Glomerular endothelial cell (primary cell): Measurements from ENCODE around the gene DTNA. TPM values are rescaled to one million over a fixed set of nuclear protein-coding genes. Genes with fewer than 3 reads are reported as not detected.

Source experiments
- DNase-seq: peaks from one replicate; pipeline ENCODE4 v3.0.0-alpha.2; 2011; ENCODE audit warnings: low read depth, low spot score; ENCODE audit errors: extremely low read depth
- total RNA-seq: library from RNA; depleted of rRNA; stranded (reverse); fragments of >200 nt; gene quantifications from 2 replicates; pipeline ENCODE4 v1.2.3, GENCODE V29; 2015

The DTNA gene
- total RNA-seq, 1 donor from 2014 or later = 12.3 TPM

- no peak for DNase-seq
Observed at GRCh38 chr18:34847408-34847807, 137.3 kb downstream of the DTNA start.

GRCh38 chr18:34848156-34848555 is 138.1 kb downstream of the DTNA start:
- no peak for DNase-seq

- DNase-seq = no peak
Observed at GRCh38 chr18:34848695-34849094, 138.6 kb downstream of the DTNA start.

DNA sequence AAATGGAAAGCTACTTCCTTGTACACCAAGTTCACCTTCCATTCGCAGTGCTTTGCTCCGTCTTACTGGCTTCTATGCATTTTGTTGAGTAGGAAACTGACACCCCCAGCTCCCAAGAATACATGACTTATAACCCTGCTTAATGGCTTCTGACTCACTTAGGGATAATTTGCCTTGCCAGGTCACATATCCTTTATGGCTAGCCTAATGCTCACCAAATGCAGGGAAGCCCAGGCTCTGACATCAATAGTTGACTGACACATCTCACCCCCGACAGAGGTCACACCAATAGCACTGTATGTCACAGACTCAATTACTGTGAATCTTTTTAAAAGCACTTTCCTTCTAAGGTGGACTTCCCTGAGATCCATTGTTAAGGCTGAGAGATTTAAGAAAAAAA is 147.2 kb downstream of the DTNA start:
- no peak for DNase-seq

- DNase-seq = no peak
Observed at GRCh38 chr18:34858188-34858587, 148.1 kb downstream of the DTNA start.

DNA sequence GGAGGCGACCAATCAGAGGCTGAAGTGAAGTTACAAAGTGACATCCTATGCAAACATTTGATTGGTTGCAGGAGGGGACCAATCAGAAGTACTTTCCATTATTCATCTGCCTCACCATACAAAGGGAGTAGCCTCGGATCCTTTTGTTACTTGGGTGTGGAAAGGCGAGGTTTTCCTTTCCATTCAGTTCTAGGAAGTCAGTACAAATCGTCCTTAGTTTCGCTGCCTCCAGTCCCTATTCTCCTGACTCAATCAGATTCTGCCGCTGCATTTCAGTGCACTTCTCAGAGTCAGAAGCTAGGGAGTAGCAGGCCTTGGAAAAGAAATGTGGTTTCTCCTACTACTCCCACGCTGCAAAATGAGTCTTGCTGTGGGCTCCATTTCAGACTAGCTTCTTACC is 149.4 kb downstream of the DTNA start:
- no peak for DNase-seq

DNA sequence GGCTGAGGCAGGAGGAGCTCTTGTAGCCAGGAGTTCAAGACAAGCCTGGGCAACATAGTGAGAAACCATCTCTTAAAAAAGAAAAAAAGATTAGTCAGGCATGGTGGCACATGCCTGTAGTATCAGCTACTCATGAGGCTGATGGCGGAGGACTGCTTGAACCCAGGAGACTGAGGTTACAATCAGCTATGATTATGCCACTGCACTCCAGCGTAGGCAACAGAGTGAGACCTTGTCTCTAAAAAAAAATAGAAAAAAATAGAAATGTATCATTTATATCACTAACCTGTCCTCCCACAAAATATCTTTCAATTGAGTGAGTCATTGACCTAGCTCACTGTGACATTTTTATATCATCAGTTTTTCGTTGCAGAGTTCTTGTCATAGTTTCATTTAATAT is 152.5 kb downstream of the DTNA start:
- no peak for DNase-seq

DNA sequence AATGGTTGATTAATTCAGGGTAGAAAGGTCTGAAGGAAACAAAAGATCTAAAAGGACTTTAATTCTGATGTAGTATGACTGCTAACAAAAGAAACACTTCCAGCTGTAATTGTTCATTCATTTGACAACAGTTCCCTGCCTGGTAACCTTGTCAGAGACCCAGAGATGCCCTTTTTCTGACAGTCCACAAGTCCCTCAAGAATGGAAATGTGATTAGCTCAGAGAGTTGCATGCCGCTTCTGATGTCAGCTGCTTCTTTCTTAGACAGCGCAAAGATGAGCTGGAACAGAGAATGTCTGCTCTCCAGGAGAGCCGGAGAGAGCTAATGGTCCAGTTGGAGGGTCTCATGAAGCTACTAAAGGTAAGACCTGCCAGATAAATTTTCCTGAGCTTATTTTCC is 153.6 kb downstream of the DTNA start:
- no peak for DNase-seq

- DNase-seq = no peak
Observed at GRCh38 chr18:34864836-34865497, 154.9 kb downstream of the DTNA start.

- DNase-seq = no peak
Observed at GRCh38 chr18:34866310-34866709, 156.2 kb downstream of the DTNA start.

GRCh38 chr18:34866739-34867138 is 156.6 kb downstream of the DTNA start:
- DNase-seq = peak; percentile 5

GRCh38 chr18:34867520-34867919 is 157.4 kb downstream of the DTNA start:
- DNase-seq = no peak

GRCh38 chr18:34870555-34871310 is 160.6 kb downstream of the DTNA start:
- DNase-seq = no peak

GRCh38 chr18:34871435-34871834 is 161.3 kb downstream of the DTNA start:
- no peak for DNase-seq

DNA sequence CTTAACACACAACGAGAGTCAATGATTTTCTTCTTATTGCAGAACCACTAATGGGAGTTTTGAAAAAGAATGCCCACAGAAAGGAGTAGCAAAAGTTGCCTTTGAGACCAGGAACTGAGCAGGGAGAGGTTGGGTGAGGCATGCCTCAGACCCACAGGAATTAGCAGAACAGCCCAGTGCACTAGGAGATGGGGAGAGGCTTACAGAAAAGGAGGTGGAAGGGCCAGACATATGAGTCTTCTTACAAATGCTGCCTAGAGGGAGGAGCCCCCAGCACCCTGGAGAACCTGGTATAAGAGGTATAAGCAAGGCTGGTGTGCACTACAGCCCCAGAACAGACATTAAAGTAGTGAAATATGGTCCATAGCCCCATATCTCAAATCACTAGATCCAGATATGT is 162.0 kb downstream of the DTNA start:
- no peak for DNase-seq

DNA sequence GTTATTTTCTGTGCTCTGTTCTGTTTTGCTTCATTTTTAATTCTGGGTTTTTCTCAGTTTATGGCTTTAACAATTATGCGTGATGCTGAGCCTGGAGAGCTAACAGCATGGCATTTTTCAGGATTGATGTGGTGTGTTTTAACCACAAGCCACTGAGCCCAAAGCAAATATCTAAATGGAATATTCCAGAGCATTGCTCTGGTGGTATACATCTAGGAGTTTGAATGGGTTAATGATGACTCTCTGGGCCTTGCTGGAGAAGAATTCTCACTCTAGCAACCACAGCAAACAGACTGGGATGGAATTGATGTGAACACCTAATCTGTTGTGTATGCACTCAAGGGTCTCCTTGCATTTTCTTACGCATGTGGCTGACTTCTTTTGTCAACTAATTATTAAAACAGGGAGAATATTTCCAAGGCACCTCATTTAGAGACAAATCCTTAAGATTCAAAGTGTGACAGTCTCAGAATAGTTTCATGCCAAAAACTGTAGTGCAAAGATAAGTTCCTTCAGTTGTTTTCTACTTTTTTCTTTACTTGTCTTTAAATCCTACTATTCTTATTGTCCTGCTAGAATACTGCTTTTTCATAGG is 164.0 kb downstream of the DTNA start:
- DNase-seq = no peak

GRCh38 chr18:34875150-34875549 is 165.1 kb downstream of the DTNA start:
- no peak for DNase-seq

- no peak for DNase-seq
Observed at GRCh38 chr18:34880403-34880802, 170.3 kb downstream of the DTNA start.

DNA sequence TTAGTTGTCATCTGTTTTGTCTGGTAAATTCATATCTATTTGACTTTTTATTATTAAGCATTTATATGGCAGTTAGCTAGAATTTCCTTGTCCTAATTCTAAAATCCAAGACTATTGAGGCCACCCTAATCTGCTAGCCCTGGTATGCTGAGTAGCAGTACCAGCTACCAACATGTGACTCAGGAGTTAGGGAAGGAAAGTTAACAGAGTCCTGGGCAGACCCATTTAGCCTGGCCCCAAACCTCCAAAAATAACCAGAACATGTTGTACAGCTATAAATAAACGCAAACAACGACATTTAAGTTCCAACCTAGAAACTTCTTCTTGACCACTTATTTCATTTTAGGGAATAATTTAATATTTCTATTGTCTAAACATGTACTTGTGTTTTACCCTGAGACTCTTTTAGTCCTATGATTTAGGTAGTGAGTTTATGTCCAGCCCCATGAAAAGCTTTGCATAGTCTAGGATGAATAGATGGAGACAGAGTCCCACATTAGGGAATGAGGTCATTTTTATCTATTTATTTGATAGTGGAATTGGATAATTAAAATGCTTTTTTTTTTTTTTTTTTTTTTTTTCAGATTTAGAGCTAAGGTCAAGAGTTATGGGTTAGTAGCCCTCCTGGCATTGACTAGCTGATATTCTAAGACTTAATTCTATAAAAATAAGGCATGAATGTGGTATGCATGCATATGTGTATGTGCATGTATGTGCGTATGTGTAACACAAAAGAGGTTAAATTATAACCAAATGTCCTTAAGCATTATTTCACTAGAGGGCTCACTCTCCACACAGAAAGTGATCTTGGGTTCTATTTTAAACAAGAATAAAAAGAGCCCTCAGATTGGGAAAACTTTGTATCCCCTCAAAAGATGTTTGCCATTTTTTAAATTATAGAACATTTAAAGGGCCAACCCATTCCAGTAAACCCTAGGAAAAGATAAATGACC is 171.1 kb downstream of the DTNA start:
- no peak for DNase-seq

GRCh38 chr18:34884436-34884835 is 174.3 kb downstream of the DTNA start:
- DNase-seq = no peak

DNA sequence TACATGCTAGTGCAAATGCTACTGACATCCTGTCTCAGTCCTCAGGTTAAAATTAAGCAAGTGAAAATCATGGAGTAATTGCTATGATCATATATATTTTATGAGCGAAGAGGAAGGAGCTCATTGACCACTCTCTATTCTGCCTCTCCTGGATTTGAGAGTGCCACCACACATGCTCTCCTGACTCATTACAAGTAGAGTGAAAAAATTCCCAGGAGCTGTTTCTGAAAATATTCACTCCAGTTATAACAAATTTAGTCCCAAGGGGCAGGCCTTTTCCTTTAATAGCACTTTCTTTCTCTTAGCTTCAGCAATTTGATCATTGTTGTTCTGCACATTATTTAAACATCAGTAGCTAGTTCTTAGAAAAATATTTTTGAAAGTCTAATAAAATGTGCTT is 176.1 kb downstream of the DTNA start:
- DNase-seq = no peak
